HepG2 (cell line): ENCODE data around the gene HSPA1B. TPM values are rescaled to one million over a fixed set of nuclear protein-coding genes. Genes with fewer than 3 reads are reported as not detected.

ENCODE experiments used
- ATAC-seq: fragments of 200-7000 bp; cut with Tn5 transposase; 3 replicates; pipeline ENCODE4 v1.9.1; 2020; ENCODE audit warnings: mild to moderate bottlenecking, moderate library complexity
- BruUV-seq: library from RNA; stranded (reverse); fragments of 400-500 nt; replicated peaks from 2 replicates; lab custom pipeline; 2021; lab: Mats Ljungman, UMichigan
- CTCF ChIA-PET: fragments of 300-600 bp; formaldehyde crosslinking; extraction: SDS; loops from one replicate; lab custom pipeline; 2021; ENCODE audit warnings: low total read pairs, inconsistent platforms, low intra/inter-chr PET ratio; lab: Yijun Ruan, JAX
- POLR2A ChIA-PET: fragments of 350-600 bp; sonication (Branson Sonifier 250); formaldehyde crosslinking; loops from one replicate; lab custom pipeline; 2020; ENCODE audit warnings: antibody characterized with exemption, inconsistent platforms; lab: Yijun Ruan, JAX
- DNase-seq: peaks from one replicate; pipeline ENCODE4 v3.0.0-alpha.2; 2015; ENCODE audit warnings: low spot score
- FAIRE-seq: peaks from 3 replicates; lab custom pipeline; 2011; peaks lifted over from hg19 to GRCh38; lab: Jason Lieb, UNC
- H2AFZ ChIP-seq: one replicate; pipeline ENCODE4 v1.6.1; 2011; ENCODE audit warnings: low read length, inconsistent platforms
- H3K27ac ChIP-seq: fragments of 300-600 bp; 3 replicates; pipeline ENCODE4 v1.8.0; 2011; ENCODE audit warnings: mixed run types, mild to moderate bottlenecking, mixed read lengths, low read length, inconsistent platforms; ENCODE audit not compliant: insufficient read depth; ENCODE audit errors: extremely low read length
- H3K27me3 ChIP-seq, 2 experiments: fragments of 200-600 bp in 1 of 2; 2 replicates in 1 of 2; 3 replicates in 1 of 2; pipeline versions ENCODE4 v1.6.0 to v1.8.0; 2011; ENCODE audit warnings: low read length in 2 of 2, mild to moderate bottlenecking in 2 of 2, moderate library complexity in 2 of 2, inconsistent platforms in 1 of 2; ENCODE audit not compliant: insufficient read depth in 2 of 2, control insufficient read depth in 1 of 2
- H3K36me3 ChIP-seq, 2 experiments: fragments of 200-600 bp in 1 of 2; replicated peaks in 1 of 2; 2 replicates in 1 of 2; 3 replicates in 1 of 2; pipeline versions ENCODE4 v1.5.1 to v1.8.0; 2011; ENCODE audit warnings: low read length in 2 of 2, inconsistent platforms in 1 of 2; ENCODE audit not compliant: insufficient read depth in 2 of 2, control insufficient read depth in 1 of 2
- H3K4me1 ChIP-seq: 2 replicates; pipeline ENCODE4 v1.5.1; 2012; ENCODE audit warnings: low read length, inconsistent platforms; ENCODE audit not compliant: insufficient read depth
- H3K4me2 ChIP-seq: 2 replicates; pipeline ENCODE4 v1.6.0; 2011; ENCODE audit warnings: low read depth, low read length, inconsistent platforms
- H3K4me3 ChIP-seq, 3 experiments: fragments of 200-600 bp in 1 of 3; sonication (generic), shearing (Covaris generic) in 1 of 3; replicated peaks in 1 of 3; 2 replicates each; pipeline ENCODE4 v1.5.1; 2011 to 2016; ENCODE audit warnings: low read length in 3 of 3, inconsistent platforms in 2 of 3, low read depth in 2 of 3, mild to moderate bottlenecking in 2 of 3, control low read depth in 1 of 3, mixed read lengths in 1 of 3; ENCODE audit not compliant: insufficient read depth in 1 of 3
- H3K79me2 ChIP-seq: one replicate; pipeline ENCODE4 v1.6.1; 2011; ENCODE audit warnings: low read length, inconsistent platforms; ENCODE audit not compliant: insufficient read depth
- H3K9ac ChIP-seq: 2 replicates; pipeline ENCODE4 v1.6.0; 2011; ENCODE audit warnings: mild to moderate bottlenecking, low read depth, low read length, inconsistent platforms; ENCODE audit not compliant: insufficient read depth
- H3K9me3 ChIP-seq: 2 replicates; pipeline ENCODE4 v1.5.1; 2012; ENCODE audit warnings: mild to moderate bottlenecking, low read length
- H4K20me1 ChIP-seq: 2 replicates; pipeline ENCODE4 v1.6.0; 2011; ENCODE audit warnings: inconsistent platforms, mild to moderate bottlenecking, low read length, moderate library complexity; ENCODE audit not compliant: insufficient read depth
- BCL3 ChIP-seq: sonication (generic); formaldehyde crosslinking; IDR thresholded peaks from 2 replicates; pipeline ENCODE4 v1.5.1; 2020; ENCODE audit warnings: mild to moderate bottlenecking, missing genetic modification reagents, moderate library complexity
- CHD4 ChIP-seq: fragments of 200-600 bp; sonication (generic); IDR thresholded peaks from 2 replicates; pipeline ENCODE4 v1.7.0; 2017; ENCODE audit warnings: mild to moderate bottlenecking, low read length, borderline replicate concordance
- CTCF ChIP-seq: sonication (generic); formaldehyde crosslinking; IDR thresholded peaks from 2 replicates; pipeline ENCODE4 v1.5.0; 2020; ENCODE audit warnings: mild to moderate bottlenecking, missing genetic modification reagents, moderate library complexity
- GTF2F1 ChIP-seq: fragments of 150-350 bp; IDR thresholded peaks from 2 replicates; pipeline ENCODE4 v1.6.1; 2014; ENCODE audit warnings: low read length
- IKZF1 ChIP-seq: fragments of 450-650 bp; IDR thresholded peaks from 2 replicates; pipeline ENCODE4 v1.7.1; 2016
- ISX ChIP-seq: sonication (generic); formaldehyde crosslinking; conservative IDR thresholded peaks from 2 replicates; pipeline ENCODE4 v1.5.0; 2020; ENCODE audit warnings: missing genetic modification reagents
- KDM5A ChIP-seq: fragments of 200-600 bp; sonication (generic); IDR thresholded peaks from 2 replicates; pipeline ENCODE4 v1.7.0; 2018; ENCODE audit warnings: antibody characterized with exemption, mild to moderate bottlenecking, low read length, borderline replicate concordance
- KLF6 ChIP-seq: IDR thresholded peaks from 2 replicates; pipeline ENCODE4 v1.8.0; 2016; ENCODE audit warnings: missing biosample characterization, missing genetic modification reagents
- MXI1 ChIP-seq: IDR thresholded peaks from 3 replicates; pipeline ENCODE4 v1.6.1; 2012; ENCODE audit warnings: low read depth, low read length, inconsistent platforms, borderline replicate concordance
- PHF5A ChIP-seq: IDR thresholded peaks from one replicate; pipeline ENCODE4 v1.6.1; 2018; ENCODE audit warnings: low read depth, missing genetic modification reagents; ENCODE audit not compliant: unreplicated experiment
- RAD21 ChIP-seq: fragments of 450-650 bp; formaldehyde crosslinking; IDR thresholded peaks from 2 replicates; pipeline ENCODE4 v1.5.0; 2020; ENCODE audit warnings: mild to moderate bottlenecking
- SAFB2 ChIP-seq: sonication (generic); formaldehyde crosslinking; IDR thresholded peaks from 2 replicates; pipeline ENCODE4 v1.5.1; 2020; ENCODE audit warnings: missing genetic modification reagents, low read depth, mild to moderate bottlenecking, borderline replicate concordance
- SMC3 ChIP-seq: IDR thresholded peaks from 2 replicates; pipeline ENCODE4 v1.6.1; 2011; ENCODE audit warnings: low read length, improper control_type of control experiment
- ZBTB25 ChIP-seq: IDR thresholded peaks from 2 replicates; pipeline ENCODE4 v1.6.1; 2018; ENCODE audit warnings: missing genetic modification reagents
- ZNF335 ChIP-seq: sonication (generic); formaldehyde crosslinking; IDR thresholded peaks from 2 replicates; pipeline ENCODE4 v1.4.0; 2020; ENCODE audit warnings: missing genetic modification reagents
- ZNF362 ChIP-seq: sonication (generic); formaldehyde crosslinking; IDR thresholded peaks from 2 replicates; pipeline ENCODE4 v1.4.0; 2020; ENCODE audit warnings: missing genetic modification reagents, mild to moderate bottlenecking, borderline replicate concordance
- ZNF414 ChIP-seq: sonication (generic); formaldehyde crosslinking; IDR thresholded peaks from 2 replicates; pipeline ENCODE4 v1.5.0; 2020; ENCODE audit warnings: missing genetic modification reagents
- ZNF816 ChIP-seq: sonication (generic); formaldehyde crosslinking; IDR thresholded peaks from 2 replicates; pipeline ENCODE4 v1.8.0; 2022; ENCODE audit warnings: missing genetic modification reagents, mild to moderate bottlenecking, borderline replicate concordance
- WGBS: methylation state at CpG from one replicate; pipeline ENCODE4 v1.1.6; 2017; ENCODE audit warnings: low lambda C conversion rate; 5-methylcytosine and 5-hydroxymethylcytosine counted together
- in situ Hi-C: cut with HindIII; loops from 2 replicates; pipeline ENCODE4 v1.10.0; 2017; ENCODE audit warnings: low pct_unique_long_range_greater_than_20kb; ENCODE audit not compliant: extremely low pct_ligation_motif_present
- intact Hi-C: fragments of 100-400 bp; cut with micrococcal nuclease; formaldehyde crosslinking; loops from one replicate; pipeline ENCODE4 v1.10.0; 2022; ENCODE audit not compliant: unreplicated experiment
- polyA plus RNA-seq, 8 experiments: library from polyadenylated mRNA; depleted of rRNA in 3 of 8; stranded (reverse) in 7 of 8; unstranded in 1 of 8; fragments of >200 nt; fragmentation: Illumina TruSeq in 4 of 8; extraction: Trizol in 4 of 8; gene quantifications; 2 replicates each; pipeline versions ENCODE4 v1.2.1 to v1.2.3, GENCODE V29; 2011 to 2016; ENCODE audit warnings: low read depth in 4 of 8, missing spikeins in 1 of 8, mixed read lengths in 1 of 8; ENCODE audit not compliant: insufficient read depth in 1 of 8
- total RNA-seq, 5 experiments: library from RNA; depleted of rRNA; stranded (reverse); fragments of >200 nt; fragmentation: Illumina TruSeq; extraction: Trizol; gene quantifications; 2 replicates each; pipeline ENCODE4 v1.2.3, GENCODE V29; 2016; ENCODE audit warnings: low read depth in 1 of 5

HSPA1B gene
- total and polyA plus RNA-seq, 2 of the 13 experiments (the other 11 are each of a cell fraction or from before 2014, with no cell fraction given) = 26.0 to 186 TPM

GRCh38 chr6:31829633-31830283, 2.2 kb downstream of the HSPA1B start:
- H3K4me1 ChIP-seq = peaks cover 44% of the 10 kb centered on the region
- ChIA-PET POLR2A (interaction anchor here (0.7 to 15.7 kb wide), 24 partner anchors 10 to 208 kb away, joined by 3 to 264 read pairs (median 5); partner anchors contain the start of genes BAG6, DDAH2, HSPA1A and HSPA1L), CTCF (interaction anchor here (0.8 to 2.2 kb wide), 8 partner anchors 34 to 149 kb away, joined by 3 to 16 read pairs (median 4); partner anchors contain the start of genes DDAH2, LY6G5C and VARS1)
- intact Hi-C loops = loop anchor here (1.0 to 10.0 kb wide), 6 partner anchors 34 to 162 kb away; partner anchors contain the start of genes CSNK2B, EHMT2, LY6G5B and NELFE
- peak overlapping the region; percentile 81 for H3K9ac ChIP-seq
- H3K36me3 ChIP-seq = no peaks in the 10 kb centered on the region
- peak overlapping the region; percentile 94 for H3K4me2 ChIP-seq
- ATAC-seq = no peak
- in situ Hi-C loops = loop anchor here (5.0 kb wide), 1 partner anchor 57 kb away; no protein-coding TSS in a partner anchor
- peaks cover 4% of the 10 kb centered on the region for H4K20me1 ChIP-seq
- FAIRE-seq = no peak
- H3K79me2 ChIP-seq = peaks cover 35% of the 10 kb centered on the region
- no peak for DNase-seq
- no peaks in the 10 kb centered on the region; a peak in 1 of 5 replicates for H3K27me3 ChIP-seq
- no peaks in the 10 kb centered on the region for H3K9me3 ChIP-seq
- H3K4me3 ChIP-seq = peak overlapping the region; percentile 80 to 99 (median 97)
- no peak overlapping the region for H2AFZ ChIP-seq
- WGBS = under 1% methylated on average over 10 of the region's 15 CpGs
- H3K27ac ChIP-seq = peak overlapping the region; percentile 68
- no TSS peak for BruUV-seq
- TF ChIP-seq SAFB2 (CRISPR knock-in tag) = no peak
- TF ChIP-seq RAD21 (CRISPR knock-in tag) = peak; percentile 41; the same call in 1 of the 2 replicates
- TF ChIP-seq BCL3 (CRISPR knock-in tag) = no peak
- TF ChIP-seq CTCF (CRISPR knock-in tag) = peak; percentile 63
- TF ChIP-seq MXI1 = 0 out of 3 replicates have a peak, but pooled peaks have one; percentile 17
- TF ChIP-seq IKZF1 = no peak
- no peak for TF ChIP-seq ZNF414
- 0 out of 2 replicates have a peak, but pooled peaks have one; percentile 14 for TF ChIP-seq CHD4
- TF ChIP-seq KLF6 (CRISPR knock-in tag) = peak; percentile 60; the same call in 1 of the 2 replicates
- TF ChIP-seq SMC3 = peak; percentile 52; the same call in 1 of the 2 replicates
- no peak for TF ChIP-seq ZNF816 (CRISPR knock-in tag)
- peak; percentile 91 for TF ChIP-seq ZNF362 (CRISPR knock-in tag)
- TF ChIP-seq ISX (CRISPR knock-in tag) = no peak
- TF ChIP-seq GTF2F1 = no peak
- 0 out of 2 replicates have a peak, but pooled peaks have one; percentile 21 for TF ChIP-seq ZNF335 (CRISPR knock-in tag)
- peak; percentile 84; the same call in 1 of the 2 replicates for TF ChIP-seq KDM5A
- TF ChIP-seq PHF5A = no peak
- peak; percentile 44; the same call in 1 of the 2 replicates for TF ChIP-seq ZBTB25 (CRISPR knock-in tag)
